ENCODE measurements around the gene PROSER2.
A peak's percentile ranks its signal among the peaks of the same experiment; 100 is the strongest.

The PROSER2 gene

DNA sequence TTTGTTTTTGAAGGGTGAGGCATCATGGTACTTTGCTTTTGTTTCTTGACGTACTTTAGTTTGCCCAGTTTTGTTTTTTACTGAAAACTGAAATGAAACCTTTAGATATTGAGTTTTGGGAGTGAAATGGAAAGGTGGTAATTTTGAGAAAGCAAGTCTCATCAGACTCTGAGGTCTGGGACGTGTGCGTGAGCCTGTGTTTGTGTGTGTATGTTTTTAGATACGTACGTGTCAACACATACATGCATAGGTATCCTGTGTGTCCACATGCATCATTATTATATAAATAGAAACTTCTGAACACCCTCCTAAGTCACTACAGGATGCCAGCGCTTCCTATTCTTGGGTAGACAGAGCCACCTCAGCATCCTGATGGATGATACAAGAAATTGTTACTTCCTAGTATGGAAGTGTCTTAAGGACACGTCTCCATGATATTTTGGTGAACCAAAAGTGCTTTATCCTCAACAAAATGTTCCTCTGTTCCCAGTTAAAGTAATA, 47.8 kb downstream of the PROSER2 start:
- no peak for DNase-seq

DNA sequence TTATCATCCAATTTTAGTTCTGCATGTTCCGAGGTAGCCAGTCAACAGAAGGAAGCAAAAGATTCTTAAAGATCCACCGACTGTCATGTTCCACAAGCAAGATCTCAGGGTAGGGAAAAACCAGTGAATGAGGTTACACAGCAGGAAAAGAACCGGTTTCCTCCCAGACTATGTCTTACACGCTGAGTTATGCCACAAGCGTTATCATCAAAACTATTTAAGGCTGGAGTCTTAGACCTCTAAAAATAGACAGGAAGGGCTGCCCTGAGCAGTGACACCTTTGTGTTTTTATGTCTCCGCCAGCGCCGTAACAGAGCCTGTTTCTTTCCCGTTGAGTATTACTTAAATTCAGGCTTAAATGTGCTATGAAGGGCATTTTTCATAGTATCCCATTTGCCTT, 48.3 kb downstream of the PROSER2 start:
- DNase-seq = no peak

GRCh38 chr10:11874568-11875493, 51.7 kb downstream of the PROSER2 start:
- DNase-seq = peak; percentile 33

- peak; percentile 70 for DNase-seq
Measured at GRCh38 chr10:11875494-11876281, 52.5 kb downstream of the PROSER2 start.

DNA sequence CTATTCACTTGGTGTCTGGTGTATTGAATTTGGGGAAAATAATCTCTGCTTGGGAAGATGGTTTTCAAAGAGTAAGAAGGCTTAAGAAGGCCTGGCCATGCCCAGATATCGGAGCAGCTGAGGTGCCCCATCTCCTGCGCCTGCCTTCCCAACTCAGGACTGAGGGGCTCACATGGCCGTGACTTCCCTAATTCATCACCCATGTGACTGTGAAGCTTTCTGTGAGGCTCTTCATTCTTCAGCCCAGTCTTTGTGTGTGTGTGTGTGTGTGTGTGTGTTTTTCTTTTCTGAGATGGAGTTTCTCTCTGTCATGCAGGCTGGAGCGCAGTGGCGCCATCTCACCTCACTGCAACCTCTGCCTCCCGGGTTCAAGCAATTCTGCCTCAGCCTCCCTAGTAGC, 53.2 kb downstream of the PROSER2 start:
- DNase-seq = no peak

DNA sequence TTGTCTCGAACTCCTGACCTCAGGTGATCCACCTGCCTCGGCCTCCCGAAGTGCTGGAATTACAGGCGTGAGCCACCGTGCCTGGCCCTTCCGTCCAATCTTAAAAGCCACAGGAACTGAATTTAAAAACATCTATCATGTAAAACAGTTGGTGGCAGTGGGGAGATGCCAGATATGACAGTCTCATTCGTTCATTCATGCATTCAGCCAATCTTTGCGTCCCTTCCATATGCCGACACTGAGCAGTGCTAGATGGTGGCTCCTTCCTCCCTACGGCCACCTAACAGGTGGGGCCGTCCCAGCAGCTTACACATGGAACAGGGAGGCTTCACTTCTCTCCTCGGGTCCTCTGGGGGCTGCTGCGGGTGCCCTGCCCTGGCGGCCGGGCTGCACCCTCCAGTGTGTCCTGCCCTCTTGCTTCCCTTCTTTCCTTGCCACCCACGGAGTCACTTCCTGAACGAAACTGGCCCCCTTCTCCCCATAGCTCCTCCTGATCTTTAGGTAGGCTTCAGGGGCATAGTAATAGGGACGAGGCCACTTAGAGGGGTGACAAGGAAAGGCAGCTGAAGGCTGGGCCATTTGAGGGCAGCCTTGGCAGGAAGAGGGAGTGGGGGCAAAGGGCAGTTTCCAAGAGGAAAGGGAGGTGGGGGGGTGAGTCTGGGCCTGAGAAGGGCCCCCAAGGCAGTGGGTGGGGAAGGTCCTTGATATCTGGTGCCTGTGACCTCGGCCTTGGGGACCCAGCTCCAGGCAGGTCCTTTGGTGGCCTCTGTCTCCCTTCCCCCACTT, 53.8 kb downstream of the PROSER2 start:
- DNase-seq = no peak

DNA sequence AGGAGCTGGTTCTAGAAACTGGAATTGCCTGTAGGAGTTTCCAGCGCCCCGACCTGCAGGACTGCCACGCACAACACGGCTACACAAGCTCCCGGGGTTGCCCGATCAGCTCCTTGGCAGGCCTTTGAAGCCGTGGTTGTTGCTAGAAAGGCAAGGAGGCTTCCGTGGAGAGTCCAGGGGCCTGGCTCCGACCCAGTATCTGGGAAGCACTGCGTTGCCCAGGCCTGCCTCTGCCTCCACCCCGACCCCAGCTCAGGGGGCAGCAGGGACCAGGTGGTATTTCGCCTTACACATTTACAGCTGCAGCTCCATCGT, 54.4 kb downstream of the PROSER2 start:
- no peak for DNase-seq

GRCh38 chr10:11878776-11879175, 55.6 kb downstream of the PROSER2 start:
- DNase-seq = no peak

- DNase-seq = no peak
Measured at GRCh38 chr10:11879387-11880094, 56.4 kb downstream of the PROSER2 start.

GRCh38 chr10:11880151-11881029, 57.2 kb downstream of the PROSER2 start:
- DNase-seq = no peak

DNA sequence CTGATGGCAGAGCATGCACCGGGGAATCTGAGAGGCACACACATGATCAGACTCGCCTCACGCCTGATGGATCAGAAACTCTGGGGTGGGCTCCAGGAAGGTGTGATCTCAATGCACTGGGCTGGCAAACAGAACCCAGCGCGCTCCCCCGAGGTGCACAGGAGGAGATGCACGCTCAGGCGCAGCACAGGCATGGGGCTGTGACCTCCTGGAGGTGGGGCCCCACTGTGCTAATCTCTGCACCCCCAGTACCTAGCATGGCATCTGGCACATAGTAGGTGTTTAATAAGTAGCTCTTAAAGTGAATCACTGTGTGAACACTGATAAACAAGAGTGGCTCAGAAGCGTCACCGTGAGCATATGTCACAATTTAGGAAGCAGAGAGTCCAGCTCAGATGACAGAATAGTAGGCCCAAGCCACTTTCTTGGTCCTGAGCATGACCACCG, 57.9 kb downstream of the PROSER2 start:
- no peak for DNase-seq

DNA sequence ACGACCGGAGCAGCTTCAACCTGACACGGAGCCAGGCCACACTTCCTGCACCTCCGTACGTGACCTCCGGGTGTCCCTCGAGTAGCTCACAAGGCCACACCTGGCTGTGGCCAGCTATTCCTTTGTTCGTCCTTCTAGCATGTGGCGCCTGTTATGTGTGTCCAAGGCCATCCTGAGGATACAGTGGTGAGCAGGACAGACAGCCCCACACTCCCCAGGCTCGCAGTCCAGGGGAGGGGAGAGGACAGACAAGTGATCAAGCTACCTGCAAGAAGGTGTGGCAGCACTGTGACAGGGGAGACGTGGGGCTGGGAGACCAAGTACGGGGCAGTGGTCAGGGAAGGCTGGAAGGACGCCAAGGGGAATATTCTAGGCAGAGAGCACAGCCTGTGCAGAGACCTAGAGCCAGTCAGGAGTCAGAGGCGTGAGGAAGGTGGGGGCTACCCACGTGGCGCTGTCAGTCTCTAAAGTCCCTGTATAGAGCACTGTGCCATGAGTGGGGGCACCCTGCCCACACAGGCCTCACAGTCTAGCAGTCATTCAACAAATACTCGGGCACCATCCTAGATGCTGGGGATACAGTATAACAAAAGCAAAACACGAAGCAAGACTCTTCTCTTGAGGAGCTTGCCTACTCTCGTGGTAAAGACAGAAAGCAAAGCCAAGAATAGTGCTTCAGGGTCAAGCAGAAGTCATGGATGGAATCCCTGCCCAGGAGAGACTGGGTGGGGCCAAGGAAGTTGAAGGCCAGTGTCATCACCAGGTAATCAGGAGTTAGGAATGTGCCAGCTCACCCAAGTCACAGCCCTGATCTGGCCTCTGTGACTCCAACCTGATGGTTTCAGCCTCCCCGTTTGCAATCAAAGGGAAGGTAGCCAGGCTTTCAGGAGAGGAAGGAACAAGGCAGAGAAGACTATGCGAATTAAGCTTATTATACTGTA, 58.6 kb downstream of the PROSER2 start:
- DNase-seq = peak; percentile 23

DNA sequence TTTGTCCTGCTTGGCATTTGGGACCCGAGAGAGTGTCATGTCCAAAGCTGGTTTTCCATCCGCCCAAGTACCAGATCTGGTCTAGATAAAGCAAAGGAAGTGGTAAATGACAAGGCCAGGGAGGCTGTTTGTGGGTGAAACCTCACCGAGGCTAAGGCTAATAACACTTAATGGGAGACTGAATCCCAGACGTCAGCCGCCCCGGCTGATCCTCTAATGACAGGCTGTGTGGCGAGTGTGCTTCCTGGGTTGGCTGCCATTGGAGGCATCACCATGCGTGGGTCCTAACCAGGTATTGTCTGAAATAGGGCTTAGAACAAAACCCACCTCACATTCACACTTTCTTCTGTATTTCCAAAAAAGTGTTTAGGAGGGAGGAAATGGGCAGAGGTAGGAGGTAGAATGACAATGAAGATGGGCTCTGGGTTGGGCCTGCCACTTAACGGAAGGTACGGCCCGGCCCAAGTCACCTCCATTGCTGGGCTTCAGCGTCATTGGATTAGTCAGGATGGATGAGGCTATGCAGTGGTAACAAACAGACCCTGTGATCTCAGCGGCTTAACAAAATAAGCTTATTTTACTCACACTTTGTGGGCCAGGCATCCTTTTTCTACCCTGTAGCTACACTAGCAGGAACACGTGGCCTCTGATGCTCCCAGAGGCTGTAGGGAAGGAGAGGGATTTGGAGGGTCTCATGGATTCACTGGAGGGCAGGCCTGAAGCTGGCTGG, 59.7 kb downstream of the PROSER2 start:
- DNase-seq = no peak

DNA sequence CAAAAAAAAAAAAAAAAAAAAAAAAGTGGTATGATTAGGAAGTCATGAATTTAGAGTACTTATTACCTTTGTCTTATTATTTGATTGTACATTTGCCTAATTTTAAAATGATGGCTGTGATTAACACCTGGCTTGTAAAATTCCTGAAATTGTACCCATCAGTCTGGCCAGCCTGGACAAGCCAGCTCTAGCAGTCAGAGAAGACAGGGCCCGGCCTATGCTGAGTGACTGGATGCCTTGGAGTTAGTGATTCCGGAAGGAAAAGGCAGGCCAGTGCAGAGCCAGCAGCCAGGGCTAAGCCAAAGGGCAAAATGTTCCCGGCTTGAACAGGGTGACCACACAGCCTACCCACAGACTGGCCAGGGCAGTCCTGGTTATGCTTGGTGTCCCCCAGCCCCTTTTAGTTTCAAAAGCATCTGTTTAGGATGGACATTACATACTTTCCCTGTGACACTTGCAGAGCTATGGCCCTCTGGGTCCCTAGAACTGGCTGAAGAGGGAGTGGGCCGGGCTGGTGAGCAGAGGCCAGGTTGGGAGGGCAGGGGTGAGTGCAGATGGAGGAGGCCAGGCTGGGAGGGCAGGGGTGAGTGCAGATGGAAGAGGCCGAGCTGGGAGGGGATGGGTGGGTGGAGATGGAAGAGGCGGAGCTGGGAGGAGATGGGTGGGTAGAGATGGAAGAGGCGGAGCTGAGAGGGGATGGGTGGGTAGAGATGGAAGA, 61.7 kb downstream of the PROSER2 start:
- no peak for DNase-seq

GRCh38 chr10:11885437-11886137, 62.4 kb downstream of the PROSER2 start:
- no peak for DNase-seq

- DNase-seq = no peak
Measured at GRCh38 chr10:11886138-11886474, 63.0 kb downstream of the PROSER2 start.

DNA sequence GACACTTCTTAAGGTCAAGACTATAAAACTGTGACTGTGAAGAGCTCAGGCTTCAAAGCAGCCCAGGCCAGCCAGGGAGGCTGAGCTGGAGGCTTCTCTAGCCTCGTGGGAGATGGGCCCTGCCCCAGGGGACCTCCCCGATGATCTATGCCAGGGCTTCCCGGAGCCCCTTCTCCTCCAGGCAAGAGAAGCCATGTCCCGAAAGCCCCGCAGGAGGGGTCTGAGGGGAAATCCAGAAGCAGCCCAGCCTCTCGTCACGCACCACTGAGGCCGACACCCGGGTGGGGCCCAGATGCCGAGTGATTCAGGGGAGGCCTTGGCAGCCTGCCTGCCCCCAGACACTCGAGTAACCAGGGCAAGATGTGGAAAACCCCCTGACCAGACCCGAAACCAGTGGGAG, 63.7 kb downstream of the PROSER2 start:
- DNase-seq = no peak

Measured in fibroblast of skin of right biceps (primary cell).